Posterior cingulate gyrus (tissue), 11 donors: ENCODE measurements around the gene IL3RA.
A peak's percentile ranks its signal among the peaks of the same experiment; 100 is the strongest.
"Not testable (repeated sequence)": the region's sequence is repeated elsewhere in the genome, so short reads cannot be mapped to it uniquely, and the experiment has no call there.

Source experiments
- DNase-seq, 10 donors: peaks; one replicate each; pipeline versions ENCODE4 v3.0.0 to v3.0.0-alpha.2; 2020 to 2021; ENCODE audit warnings: mixed read lengths in 3 of 10
- intact Hi-C: fragments of 100-400 bp; cut with DNase I; formaldehyde crosslinking; loops from one replicate; pipeline ENCODE4 v1.15.1; 2023

Gene IL3RA

DNA sequence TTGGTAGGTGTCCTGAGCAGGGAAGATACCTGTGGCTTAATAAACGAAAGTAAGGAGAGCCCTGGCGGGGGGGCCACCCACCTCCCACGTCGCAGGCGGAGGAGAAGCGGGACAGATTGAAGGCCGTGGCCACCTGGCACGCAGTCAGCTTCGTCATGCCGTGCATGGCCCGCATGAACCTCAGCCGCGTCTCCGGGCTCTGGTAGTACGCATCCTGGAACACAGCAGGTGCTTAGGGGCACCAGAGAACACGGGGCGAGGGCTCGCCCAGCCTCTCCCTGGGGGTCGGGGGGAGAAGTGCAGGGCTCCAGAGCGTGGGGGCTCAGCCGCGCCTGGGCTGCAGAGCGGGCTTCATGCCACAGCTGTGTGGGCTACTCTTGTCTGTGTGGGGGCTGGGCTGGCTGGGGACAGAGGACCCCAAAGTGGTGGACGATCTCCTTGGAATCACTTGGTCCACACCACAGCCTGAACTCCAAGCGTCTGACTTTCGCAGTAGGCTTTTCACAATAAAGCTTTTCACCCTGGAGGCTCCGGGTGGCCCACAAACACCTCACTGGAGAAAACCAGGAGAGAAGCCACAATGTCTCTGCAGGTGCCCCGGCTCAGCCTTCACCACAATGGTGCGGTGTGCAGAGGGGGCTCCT is 82.4 kb downstream of the IL3RA start:
- intact Hi-C loops: no loop called here
- DNase-seq: peak in 3 of 10 donors; percentile 66 to 80 (median 74)

GRCh38 chrX:1419545-1420355 is 83.2 kb downstream of the IL3RA start:
- DNase-seq: peak in 3 of 10 donors; percentile 62 to 66 (median 66)
- intact Hi-C loops: no loop called here

DNA sequence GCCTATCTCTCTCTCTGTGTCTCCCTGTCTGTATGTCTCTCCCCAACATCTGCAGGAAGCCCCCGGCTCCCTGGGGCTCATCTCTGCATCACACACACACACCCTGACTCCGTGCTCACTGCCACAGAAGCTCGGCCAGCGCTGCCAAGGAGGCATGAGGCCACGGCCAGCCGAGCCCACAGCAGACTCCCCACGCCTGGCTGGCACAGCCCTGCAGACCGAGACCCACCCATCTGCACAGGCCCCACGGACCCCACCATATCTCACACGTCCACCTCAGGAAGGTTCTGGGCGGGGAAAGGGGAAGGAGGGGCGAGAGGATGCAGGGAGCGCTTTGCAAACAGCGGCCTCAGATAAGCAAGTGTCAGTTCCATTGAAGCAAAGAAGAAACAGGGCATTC is 83.8 kb downstream of the IL3RA start:
- peak in 3 of 10 donors; percentile 48 to 64 (median 59) for DNase-seq
- intact Hi-C loops: no loop called here

- peak in 2 of 10 donors; percentile 35 to 67 for DNase-seq
- intact Hi-C loops: no loop called here
These were observed 85.0 kb downstream of the IL3RA start for GRCh38 chrX:1421433-1422134.

DNA sequence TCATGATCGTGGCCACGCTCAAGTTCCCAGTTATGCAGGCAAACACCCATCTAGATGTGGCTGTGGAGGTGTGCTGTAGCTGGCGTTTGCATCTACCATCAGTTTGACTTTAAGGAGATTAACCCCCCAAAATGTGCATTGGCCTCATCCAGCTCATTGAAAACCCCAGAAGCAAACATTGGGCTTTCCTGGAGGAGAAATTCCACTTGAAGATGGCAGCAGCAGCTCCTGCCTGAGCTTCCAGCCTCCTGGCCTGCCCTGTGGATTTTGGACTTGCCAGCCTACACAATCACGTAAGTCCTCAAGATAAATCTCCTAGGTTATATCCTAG is 85.5 kb downstream of the IL3RA start:
- intact Hi-C loops: no loop called here
- DNase-seq: peak in 2 of 10 donors; percentile 4 to 6

GRCh38 chrX:1423215-1423614 is 86.6 kb downstream of the IL3RA start:
- DNase-seq: no peak
- intact Hi-C loops: no loop called here

- intact Hi-C loops: no loop called here
- peak in 3 of 10 donors; percentile 6 to 20 (median 16) for DNase-seq
These were observed 87.7 kb downstream of the IL3RA start for GRCh38 chrX:1424147-1424851.

DNA sequence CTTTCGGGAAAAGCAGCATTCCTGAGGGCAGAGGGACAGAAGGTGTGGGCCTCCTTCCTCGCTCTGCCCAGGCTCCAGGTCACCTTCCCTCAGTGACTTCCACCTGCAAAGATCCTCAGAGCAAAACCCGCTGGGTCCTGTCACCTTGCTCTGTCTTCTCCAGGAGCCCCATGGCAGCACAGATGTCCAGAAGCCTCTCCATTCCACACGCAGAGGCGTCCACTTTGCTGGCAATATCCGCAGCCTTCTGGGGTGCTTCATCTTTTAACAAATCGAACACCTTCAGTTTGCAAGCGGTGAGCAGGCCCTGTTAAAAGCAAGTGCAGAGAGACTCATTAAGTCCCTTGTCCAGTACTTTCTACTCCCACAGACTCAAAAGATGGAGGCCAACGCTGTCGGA is 88.8 kb downstream of the IL3RA start:
- intact Hi-C loops: no loop called here
- peak in 3 of 10 donors; percentile 22 to 66 (median 30) for DNase-seq

GRCh38 chrX:1426321-1426720 is 89.7 kb downstream of the IL3RA start:
- intact Hi-C loops: not testable (repeated sequence)
- peak in 3 of 10 donors; percentile 24 to 73 (median 43) for DNase-seq

- peak in 3 of 10 donors; percentile 62 to 84 (median 71) for DNase-seq
- intact Hi-C loops: no loop called here
These were observed 91.2 kb downstream of the IL3RA start for GRCh38 chrX:1427756-1428155.

DNA sequence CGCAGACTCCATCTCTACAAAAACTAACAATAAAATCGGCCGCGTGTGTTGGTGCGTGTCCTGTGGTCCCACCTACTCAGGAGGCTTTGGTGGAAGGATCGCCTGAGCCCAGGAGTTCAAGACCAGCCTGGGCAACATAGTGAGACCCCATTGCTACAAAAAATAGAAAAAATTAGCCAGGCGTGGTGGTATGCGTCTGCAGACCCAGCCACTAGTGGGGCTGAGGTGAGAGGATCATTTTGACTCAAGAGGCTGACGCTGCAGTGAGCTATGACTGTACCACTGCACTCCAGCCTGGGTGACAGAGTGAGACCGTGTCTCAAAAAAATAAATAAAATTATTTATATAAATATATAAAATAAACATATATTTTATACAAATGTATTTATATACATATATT is 93.9 kb downstream of the IL3RA start:
- intact Hi-C loops: no loop called here
- peak in 3 of 10 donors; percentile 4 to 13 (median 6) for DNase-seq
